Activated gamma-delta T cell treated with Interleukin-2 at 50 U/mL for 16 hours (primary cell): ENCODE data around the gene EFNA1.
"Not testable (repeated sequence)": the region's sequence is repeated elsewhere in the genome, so short reads cannot be mapped to it uniquely, and the experiment has no call there.

Experiments used
- DNase-seq: peaks from one replicate; pipeline ENCODE4 v3.0.0-alpha.2; 2020

Gene EFNA1

DNA sequence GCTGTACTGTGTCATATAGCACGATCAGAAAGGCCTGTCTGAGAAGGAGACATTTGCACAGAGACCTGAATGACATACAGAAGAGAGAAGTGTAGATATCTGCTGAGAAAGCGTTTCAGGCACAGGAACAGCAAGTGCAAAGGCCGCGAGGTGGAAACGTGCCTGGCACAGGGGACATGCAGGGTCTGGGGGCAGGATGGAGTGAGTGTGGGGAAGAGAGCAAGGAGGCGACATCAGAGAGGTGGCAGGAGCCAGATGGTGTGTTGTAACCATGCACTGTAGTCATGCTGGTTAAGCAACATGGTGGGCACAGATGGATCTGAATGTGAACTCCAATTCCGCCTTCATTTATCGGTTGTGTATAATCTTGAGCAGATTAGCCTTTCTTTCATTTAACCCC, 32.5 kb downstream of the EFNA1 start:
- DNase-seq = no peak

DNA sequence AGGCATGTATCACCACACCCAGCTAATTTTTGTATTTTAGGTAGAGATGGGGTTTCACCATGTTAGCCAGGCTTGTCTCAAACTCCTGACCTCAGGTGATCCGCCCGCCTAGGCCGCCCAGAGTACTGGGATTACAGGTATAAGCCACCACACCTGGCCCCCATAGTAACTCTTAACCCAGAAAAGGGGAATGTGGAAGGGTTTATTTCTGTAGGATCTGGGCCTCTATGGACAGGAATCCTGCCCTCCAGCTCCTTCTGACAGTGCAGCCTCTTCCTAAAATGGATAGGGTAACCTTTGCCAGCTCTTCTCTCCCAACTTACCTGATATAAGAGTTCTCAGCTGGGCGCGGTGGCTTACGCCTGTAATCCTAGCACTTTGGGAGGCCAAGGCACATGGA, 35.0 kb downstream of the EFNA1 start:
- DNase-seq = not testable (repeated sequence)

DNA sequence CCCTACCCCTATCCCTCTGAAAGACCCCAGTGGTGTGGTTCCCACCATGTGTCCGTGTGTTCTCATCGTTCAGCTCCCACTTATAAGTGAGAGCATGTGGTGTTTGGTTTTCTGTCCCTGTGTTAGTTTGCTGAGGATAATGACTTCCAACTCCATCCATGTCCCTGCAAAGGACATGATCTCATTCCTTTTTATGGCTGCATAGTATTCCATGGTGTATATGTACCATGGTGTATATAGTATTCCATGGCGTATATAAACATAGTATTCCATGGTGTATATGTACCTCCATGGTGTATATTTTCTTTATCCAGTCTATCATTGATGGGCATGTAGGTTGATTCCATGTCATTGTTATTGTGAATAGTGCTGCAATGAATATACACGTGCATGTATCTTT, 36.1 kb downstream of the EFNA1 start:
- DNase-seq = not testable (repeated sequence)

- DNase-seq = not testable (repeated sequence)
These were observed 36.9 kb downstream of the EFNA1 start for GRCh38 chr1:155164625-155165024.

- DNase-seq = no peak
These were observed 38.4 kb downstream of the EFNA1 start for GRCh38 chr1:155166051-155166470.

DNA sequence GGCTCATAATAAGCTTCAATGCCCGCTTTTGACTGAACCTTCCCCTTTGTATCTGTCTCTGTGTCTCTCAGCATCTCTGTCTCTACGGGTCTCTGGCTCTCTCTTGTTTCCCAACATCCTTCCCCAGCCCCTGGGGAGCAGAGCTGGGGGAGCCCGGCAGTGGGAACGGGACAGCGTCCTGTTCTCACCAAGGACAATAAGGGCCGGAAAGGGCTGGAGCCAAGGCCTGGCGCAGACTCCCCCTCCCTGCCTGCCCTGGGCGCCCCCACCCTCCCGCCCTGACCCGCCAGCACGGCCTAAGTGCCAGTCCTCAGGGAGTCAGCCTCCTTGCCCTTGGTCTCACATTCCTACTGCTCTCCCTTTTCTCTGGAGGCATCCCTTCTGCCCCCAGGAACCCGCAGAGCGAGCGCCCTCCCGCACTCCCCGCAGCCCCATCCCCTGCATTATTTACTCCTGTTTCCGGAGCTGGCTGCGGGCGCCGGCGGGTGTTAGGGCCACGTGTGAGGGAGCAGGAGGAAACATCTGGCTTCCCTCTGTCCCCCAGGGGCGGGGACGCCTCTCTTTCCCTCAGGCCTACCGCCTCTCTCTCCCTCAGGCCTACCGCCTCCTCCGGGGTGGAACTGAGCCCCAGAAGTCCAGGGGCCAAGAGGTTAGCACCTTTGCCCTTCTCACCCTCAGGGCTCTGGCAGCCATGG, 38.9 kb downstream of the EFNA1 start:
- no peak for DNase-seq

DNA sequence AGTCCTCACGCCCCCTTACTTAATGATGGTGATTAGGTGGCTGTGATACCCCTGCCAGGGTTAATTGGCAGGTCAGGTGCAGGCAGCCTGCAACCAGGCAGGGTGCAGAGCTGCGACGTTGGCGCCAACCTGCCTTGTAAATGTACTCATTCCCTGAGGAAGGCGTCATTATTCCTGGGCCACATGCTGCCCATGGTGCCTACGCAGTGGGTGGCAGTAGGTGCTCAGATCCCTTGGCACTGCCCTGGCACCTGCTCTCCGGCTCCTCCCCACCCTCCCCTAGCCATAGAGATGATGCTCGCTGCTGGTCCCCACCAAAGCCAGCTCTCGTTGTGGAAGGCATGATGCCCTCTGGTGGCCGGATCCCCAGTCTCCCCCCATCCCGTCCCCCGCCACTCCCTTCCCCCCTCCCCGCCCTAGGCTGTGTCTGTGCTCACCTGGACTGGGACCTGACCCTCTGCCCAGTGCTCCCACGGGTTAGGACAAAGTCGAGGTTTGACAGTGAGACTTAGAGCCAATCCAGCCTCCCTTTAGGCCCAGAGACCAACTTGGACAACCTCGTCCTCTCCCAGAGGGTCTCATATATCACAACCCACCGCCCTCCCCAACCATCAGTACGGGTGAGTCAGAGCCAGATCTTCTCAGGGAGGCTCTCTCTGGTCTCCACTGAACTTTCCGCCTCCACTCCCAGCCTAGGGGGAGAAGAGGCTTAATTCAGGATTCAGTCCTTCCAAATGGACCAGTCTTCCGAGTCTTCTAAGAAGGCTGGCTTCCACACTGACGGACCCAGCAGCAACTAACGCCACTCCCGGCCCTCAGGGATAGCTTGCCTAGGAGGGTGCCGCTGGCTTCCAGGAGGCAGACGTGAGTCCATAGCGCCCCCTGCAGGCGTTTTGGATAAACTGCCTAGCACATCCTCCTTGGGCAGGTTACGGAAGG, 39.8 kb downstream of the EFNA1 start:
- peak; percentile 87 for DNase-seq

- DNase-seq = not testable (repeated sequence)
These were observed 40.4 kb downstream of the EFNA1 start for GRCh38 chr1:155168105-155168445.

GRCh38 chr1:155168456-155169210, 41.0 kb downstream of the EFNA1 start:
- no peak for DNase-seq

- no peak for DNase-seq
These were observed 41.9 kb downstream of the EFNA1 start for GRCh38 chr1:155169541-155169940.

DNA sequence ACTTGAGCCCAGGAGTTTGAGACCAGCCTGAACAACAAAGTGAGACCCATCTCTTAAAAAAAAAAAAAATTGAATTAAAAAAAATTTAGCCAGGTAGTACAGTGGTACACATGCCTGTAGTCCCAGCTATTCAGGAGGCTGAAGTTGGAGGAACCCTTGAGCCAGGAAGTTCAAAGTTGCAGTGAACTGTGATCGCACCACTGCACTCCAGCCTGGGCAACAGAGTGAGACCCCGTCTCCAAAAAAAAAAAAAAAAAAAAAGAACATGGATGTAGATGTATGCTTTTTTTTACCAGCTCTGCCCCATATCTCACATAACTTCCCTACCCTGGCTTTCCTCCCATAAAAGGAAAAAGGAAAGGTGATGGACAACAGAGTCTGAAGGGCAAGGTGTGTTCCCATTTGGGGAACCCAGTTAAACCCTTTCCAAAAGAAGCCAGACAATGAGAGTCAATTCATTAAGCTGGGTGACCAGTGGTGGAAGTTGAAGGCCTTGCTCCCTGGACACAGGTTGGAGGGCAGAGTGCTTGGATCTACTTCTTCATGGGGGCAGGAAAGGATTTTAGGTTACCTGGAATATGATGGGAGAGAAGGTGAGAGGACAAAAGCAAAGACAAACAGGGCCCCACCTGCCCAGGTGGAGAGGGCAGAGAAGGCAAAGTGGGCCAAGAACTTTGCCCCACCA, 42.6 kb downstream of the EFNA1 start:
- DNase-seq = no peak

GRCh38 chr1:155170806-155171205, 43.1 kb downstream of the EFNA1 start:
- no peak for DNase-seq

DNA sequence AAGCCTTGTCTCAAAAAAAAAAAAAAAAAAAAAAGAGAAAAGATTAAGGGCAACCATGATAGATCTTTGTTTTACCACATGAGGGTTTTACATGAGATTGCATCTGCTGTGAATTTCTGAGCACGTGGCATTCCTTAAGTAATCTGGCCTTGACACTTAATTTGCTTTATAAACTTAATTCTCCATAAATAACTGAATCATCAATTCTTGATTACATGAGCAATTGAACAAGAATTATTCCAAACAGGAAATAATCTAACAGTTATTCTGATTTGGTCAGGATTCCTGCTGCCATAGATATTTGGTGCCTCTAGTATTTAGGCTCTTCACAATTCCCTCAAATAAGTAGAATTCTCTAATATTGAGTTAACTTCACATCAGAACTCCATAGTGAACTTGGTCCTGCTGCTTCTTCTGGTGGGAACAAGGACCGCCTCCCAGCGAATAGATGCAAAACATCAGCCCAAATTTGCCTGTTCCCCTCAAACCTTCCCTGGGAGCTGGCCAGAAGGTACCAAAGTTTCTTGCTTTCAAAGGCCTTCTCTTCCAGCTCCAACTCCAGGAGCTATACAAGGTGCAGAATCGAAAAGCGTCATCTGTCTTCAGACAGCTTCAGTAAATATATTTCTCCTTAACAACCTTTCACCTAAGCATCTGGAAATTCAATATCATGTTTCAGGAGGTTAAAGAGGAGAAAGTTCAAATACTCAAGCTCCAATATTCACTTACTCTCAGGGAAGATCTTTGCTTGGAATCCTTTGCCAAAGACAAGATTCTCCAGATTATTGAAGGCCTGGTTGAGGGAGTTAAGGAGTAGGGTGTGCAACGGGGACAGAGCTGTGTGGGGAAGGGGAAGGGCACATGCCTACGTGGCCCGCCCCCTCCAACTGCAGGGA, 44.4 kb downstream of the EFNA1 start:
- DNase-seq = no peak

GRCh38 chr1:155172732-155173477, 45.2 kb downstream of the EFNA1 start, which contains the start of gene KRTCAP2:
Gene KRTCAP2, minus strand, starts transcription at chr1:155173304. Its CDS starts 80 bp downstream, at chr1:155173224.
- peak; percentile 94 for DNase-seq

DNA sequence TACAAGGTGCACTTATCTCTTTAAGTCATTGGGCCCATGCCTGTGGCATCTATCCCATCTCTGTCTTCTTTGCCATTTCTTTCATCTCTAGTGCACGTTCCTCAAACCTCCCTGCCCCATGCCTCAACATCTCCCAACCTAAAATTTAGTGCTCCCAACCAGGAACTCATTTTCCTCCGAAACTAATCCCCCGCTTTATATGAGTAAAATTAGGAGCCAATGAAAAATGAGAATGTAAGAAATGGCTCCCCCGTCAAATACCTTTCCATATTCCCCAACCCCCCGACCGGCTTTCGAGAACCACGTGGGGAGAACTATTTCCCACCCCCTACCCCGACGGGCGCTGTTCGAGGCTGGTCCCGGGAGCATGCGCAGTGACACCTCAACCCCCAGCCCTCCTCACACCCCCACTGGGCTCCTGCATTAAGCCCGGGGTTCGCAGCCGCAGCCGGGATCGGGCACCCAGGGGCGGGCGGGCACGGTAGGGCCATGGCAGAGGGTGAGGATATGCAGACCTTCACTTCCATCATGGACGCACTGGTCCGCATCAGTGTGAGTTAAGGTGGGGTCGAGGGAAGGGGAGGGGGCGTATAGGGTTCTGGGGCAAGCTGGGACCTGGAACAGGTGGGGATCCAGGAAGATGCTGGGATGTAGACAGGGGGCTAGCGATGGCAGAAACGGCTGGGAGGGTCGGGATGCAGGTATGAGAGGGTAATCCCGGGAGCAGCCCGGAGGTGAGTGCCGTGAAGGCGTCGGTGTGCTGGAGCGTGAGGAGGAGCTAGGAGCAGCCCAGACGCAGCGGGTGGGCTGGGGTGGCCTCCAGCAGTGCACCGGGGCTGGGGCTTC, 46.0 kb downstream of the EFNA1 start, which contains the start of gene TRIM46:
Gene TRIM46 (plus strand): TSS at position 372 of the 846 bp plus-strand sequence. CDS start 118 bp downstream, at position 490.
- DNase-seq = peak; percentile 48

DNA sequence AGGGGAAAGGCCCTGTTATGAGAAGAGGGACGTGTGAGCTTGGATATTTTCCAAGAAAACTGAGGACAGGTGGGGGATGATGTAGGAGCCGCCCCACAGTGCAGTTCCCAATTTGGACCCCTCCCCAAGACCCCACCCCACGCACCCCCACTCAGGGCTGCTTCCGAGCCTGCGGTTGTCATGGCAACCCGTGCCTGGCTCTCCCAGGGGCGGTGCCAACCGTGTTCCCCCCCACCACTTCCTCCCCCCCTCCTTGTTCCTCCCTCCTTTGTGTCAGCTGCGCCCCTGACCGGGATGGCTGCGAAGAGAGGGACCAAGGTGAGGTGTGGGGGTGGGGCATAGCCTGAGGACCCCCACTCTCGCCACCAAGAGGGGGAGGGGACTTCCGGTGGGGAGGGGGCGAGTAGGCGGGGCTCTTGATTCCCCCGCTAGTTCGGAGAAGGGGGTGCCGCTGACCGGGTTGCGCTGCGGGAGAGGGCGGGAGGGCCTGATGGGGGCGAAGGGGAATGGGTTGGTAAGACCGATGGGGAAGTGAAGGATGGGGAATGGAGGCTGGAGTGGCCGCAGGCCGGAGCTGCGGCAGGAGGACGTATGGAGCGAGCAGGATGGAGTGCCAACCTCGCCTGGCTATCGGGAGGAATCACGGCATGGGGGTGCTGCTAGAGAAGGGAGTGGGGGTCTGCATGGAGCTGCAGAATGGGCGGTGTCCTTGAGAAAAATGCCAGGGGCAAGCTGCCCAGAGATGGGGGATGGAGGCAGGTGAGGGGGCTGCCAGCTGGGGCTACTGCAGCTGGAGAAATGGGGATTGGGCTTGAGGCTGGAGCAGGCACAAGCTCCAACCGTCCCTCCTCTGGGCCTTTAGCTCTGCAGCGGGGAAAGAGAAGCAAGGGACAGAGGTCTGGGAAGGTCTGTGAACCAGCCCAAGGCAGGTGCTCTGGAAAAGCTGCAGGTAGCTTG, 46.9 kb downstream of the EFNA1 start:
- DNase-seq = peak; percentile 44

GRCh38 chr1:155175281-155175926, 47.7 kb downstream of the EFNA1 start:
- no peak for DNase-seq

GRCh38 chr1:155175927-155176371, 48.3 kb downstream of the EFNA1 start:
- no peak for DNase-seq
